ENCODE measurements around the gene SOX6. TPM values are rescaled to one million over a fixed set of nuclear protein-coding genes. Genes with fewer than 3 reads are reported as not detected.

The SOX6 gene
- polyA plus RNA-seq, 1 donor from 2014 or later = 2.2 TPM

- Histone ChIP-seq H3K27me3 (ENCODE audit: insufficient read depth, low read depth, low read length) (no peaks in the 10 kb centered on the region), H3K4me2 (ENCODE audit: low read length) (no peak overlapping the region), H2AFZ (ENCODE audit: low read depth, low read length) (no peak overlapping the region), H4K20me1 (ENCODE audit: insufficient read depth) (no peaks in the 10 kb centered on the region), H3K27ac (ENCODE audit: low read length) (no peak overlapping the region), H3F3A (ENCODE audit: insufficient read depth, low read length, poor library complexity, severe bottlenecking) (no peaks in the 10 kb centered on the region), H3K9ac (ENCODE audit: low read length) (no peak overlapping the region), H3K36me3 (ENCODE audit: insufficient read depth, low read length) (no peaks in the 10 kb centered on the region), H3K9me3 (ENCODE audit: low read length) (no peaks in the 10 kb centered on the region), H3K4me3 (ENCODE audit: low read length) (no peak overlapping the region), H3K79me2 (replicated peaks; ENCODE audit: insufficient read depth, low read length) (no peaks in the 10 kb centered on the region), H3K9me2 (ENCODE audit: insufficient read depth, low read length) (no peaks in the 10 kb centered on the region)
- TF ChIP-seq EZH2 (IDR thresholded peaks at IDR 0.05; ENCODE audit: borderline replicate concordance, insufficient read depth, low read length, poor library complexity, severe bottlenecking) (no peak), POLR2AphosphoS5 (IDR thresholded peaks at IDR 0.05) (no peak)
Measured at GRCh38 chr11:16043617-16044016, 312.7 kb downstream of the SOX6 start.

- TF ChIP-seq EZH2 (IDR thresholded peaks at IDR 0.05; ENCODE audit: borderline replicate concordance, insufficient read depth, low read length, poor library complexity, severe bottlenecking) (no peak), RAD21 (conservative IDR thresholded peaks at IDR 0.05) (peak; percentile 21)
- H3K4me2 ChIP-seq (ENCODE audit: low read length) = no peak overlapping the region
Measured at GRCh38 chr11:16041207-16041606, 315.1 kb downstream of the SOX6 start.

GRCh38 chr11:16040151-16040550 lies 316.2 kb downstream of the SOX6 start:
- H2AFZ ChIP-seq (ENCODE audit: low read depth, low read length) = no peak overlapping the region

More at GRCh38 chr11:16041207-16041606, 315.1 kb downstream of the SOX6 start:
- Histone ChIP-seq H3K9me3 (ENCODE audit: low read length) (no peaks in the 10 kb centered on the region), H3K9ac (ENCODE audit: low read length) (no peak overlapping the region), H4K20me1 (ENCODE audit: insufficient read depth) (no peaks in the 10 kb centered on the region), H3K27ac (ENCODE audit: low read length) (no peak overlapping the region), H3K79me2 (replicated peaks; ENCODE audit: insufficient read depth, low read length) (no peaks in the 10 kb centered on the region), H3F3A (ENCODE audit: insufficient read depth, low read length, poor library complexity, severe bottlenecking) (no peaks in the 10 kb centered on the region), H3K9me2 (ENCODE audit: insufficient read depth, low read length) (no peaks in the 10 kb centered on the region), H2AFZ (ENCODE audit: low read depth, low read length) (no peak overlapping the region), H3K4me3 (ENCODE audit: low read length) (no peak overlapping the region), H3K27me3 (ENCODE audit: insufficient read depth, low read depth, low read length) (no peaks in the 10 kb centered on the region), H3K36me3 (ENCODE audit: insufficient read depth, low read length) (no peaks in the 10 kb centered on the region)

More at GRCh38 chr11:16040151-16040550, 316.2 kb downstream of the SOX6 start:
- H4K20me1 ChIP-seq (ENCODE audit: insufficient read depth) = no peaks in the 10 kb centered on the region
- H3F3A ChIP-seq (ENCODE audit: insufficient read depth, low read length, poor library complexity, severe bottlenecking) = no peaks in the 10 kb centered on the region
- TF ChIP-seq MXI1 (conservative IDR thresholded peaks at IDR 0.05; ENCODE audit: poor library complexity, severe bottlenecking) (no peak), CTCF (IDR thresholded peaks at IDR 0.05; ENCODE audit: poor library complexity, severe bottlenecking) (no peak), SMC3 (conservative IDR thresholded peaks at IDR 0.05; ENCODE audit: poor library complexity) (no peak), REST (IDR thresholded peaks at IDR 0.05; ENCODE audit: borderline replicate concordance) (no peak), RAD21 (conservative IDR thresholded peaks at IDR 0.05) (no peak), EZH2 (IDR thresholded peaks at IDR 0.05; ENCODE audit: borderline replicate concordance, insufficient read depth, low read length, poor library complexity, severe bottlenecking) (no peak), EP300 (conservative IDR thresholded peaks at IDR 0.05; ENCODE audit: poor library complexity, severe bottlenecking) (no peak), POLR2AphosphoS5 (IDR thresholded peaks at IDR 0.05) (no peak), TAF1 (IDR thresholded peaks at IDR 0.05; ENCODE audit: low read depth) (no peak)
- no peak overlapping the region for H3K4me2 ChIP-seq (ENCODE audit: low read length)
- no peak overlapping the region for H3K27ac ChIP-seq (ENCODE audit: low read length)
- no peaks in the 10 kb centered on the region for H3K79me2 ChIP-seq (replicated peaks; ENCODE audit: insufficient read depth, low read length)
- no peaks in the 10 kb centered on the region for H3K36me3 ChIP-seq (ENCODE audit: insufficient read depth, low read length)
- no peaks in the 10 kb centered on the region for H3K27me3 ChIP-seq (ENCODE audit: insufficient read depth, low read depth, low read length)
- H3K9me2 ChIP-seq (ENCODE audit: insufficient read depth, low read length) = no peaks in the 10 kb centered on the region
- no peaks in the 10 kb centered on the region for H3K9me3 ChIP-seq (ENCODE audit: low read length)
- H3K9ac ChIP-seq (ENCODE audit: low read length) = no peak overlapping the region
- no peak overlapping the region for H3K4me3 ChIP-seq (ENCODE audit: low read length)
